OCI-LY1 (cell line): ENCODE results near the gene SIK1.
"Not testable (repeated sequence)": the region's sequence is repeated elsewhere in the genome, so short reads cannot be mapped to it uniquely, and the experiment has no call there.

Experiments used
- EZH2 ChIP-seq: fragments of 200-600 bp; sonication (generic), shearing (Covaris generic); IDR thresholded peaks from 2 replicates; pipeline ENCODE4 v1.8.0; 2017; ENCODE audit warnings: borderline replicate concordance, mixed run types, mild to moderate bottlenecking, antibody characterized with exemption, low read length, moderate library complexity, mixed read lengths
- TF ChIP-seq, protein P1 (sequence below): fragments of 200-600 bp; sonication (generic), shearing (Covaris generic); IDR thresholded peaks from 2 replicates; pipeline ENCODE4 v1.5.1; 2017; ENCODE audit warnings: mild to moderate bottlenecking, antibody characterized with exemption, low read length, moderate library complexity, mixed read lengths

DNA sequence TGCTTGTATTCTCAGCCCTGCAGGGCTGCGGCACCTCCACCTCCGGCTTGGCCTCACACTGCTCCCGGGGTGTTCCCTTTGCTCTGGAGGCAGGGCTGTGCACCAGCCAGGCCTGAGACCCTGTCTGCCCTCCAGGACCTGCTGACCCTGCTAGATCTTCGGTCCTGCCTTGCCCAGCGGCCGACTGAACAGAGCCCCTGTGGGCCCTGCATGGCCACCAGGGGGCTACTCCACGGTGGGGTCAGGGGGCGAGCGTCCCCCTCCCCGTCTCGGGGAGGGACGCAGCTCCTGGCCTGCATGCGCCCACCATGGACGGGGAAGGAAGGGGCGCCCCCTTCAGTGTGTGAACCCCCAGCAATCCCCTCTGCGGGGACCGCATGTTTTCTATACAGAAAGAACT, 36.0 kb upstream of the SIK1 start:
- TF ChIP-seq, protein P1, sequence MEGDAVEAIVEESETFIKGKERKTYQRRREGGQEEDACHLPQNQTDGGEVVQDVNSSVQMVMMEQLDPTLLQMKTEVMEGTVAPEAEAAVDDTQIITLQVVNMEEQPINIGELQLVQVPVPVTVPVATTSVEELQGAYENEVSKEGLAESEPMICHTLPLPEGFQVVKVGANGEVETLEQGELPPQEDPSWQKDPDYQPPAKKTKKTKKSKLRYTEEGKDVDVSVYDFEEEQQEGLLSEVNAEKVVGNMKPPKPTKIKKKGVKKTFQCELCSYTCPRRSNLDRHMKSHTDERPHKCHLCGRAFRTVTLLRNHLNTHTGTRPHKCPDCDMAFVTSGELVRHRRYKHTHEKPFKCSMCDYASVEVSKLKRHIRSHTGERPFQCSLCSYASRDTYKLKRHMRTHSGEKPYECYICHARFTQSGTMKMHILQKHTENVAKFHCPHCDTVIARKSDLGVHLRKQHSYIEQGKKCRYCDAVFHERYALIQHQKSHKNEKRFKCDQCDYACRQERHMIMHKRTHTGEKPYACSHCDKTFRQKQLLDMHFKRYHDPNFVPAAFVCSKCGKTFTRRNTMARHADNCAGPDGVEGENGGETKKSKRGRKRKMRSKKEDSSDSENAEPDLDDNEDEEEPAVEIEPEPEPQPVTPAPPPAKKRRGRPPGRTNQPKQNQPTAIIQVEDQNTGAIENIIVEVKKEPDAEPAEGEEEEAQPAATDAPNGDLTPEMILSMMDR, result not testable (repeated sequence)
- TF ChIP-seq EZH2, result not testable (repeated sequence)
